ENCODE results near the gene DENND6B. TPM values are rescaled to one million over a fixed set of nuclear protein-coding genes. Genes with fewer than 3 reads are reported as not detected.
A peak's percentile ranks its signal among the peaks of the same experiment; 100 is the strongest.

Gene DENND6B
- total and polyA plus RNA-seq, 2 of the 13 experiments (the other 11 are each of a cell fraction or from before 2014, with no cell fraction given), result 0.95 to 3.8 TPM

DNA sequence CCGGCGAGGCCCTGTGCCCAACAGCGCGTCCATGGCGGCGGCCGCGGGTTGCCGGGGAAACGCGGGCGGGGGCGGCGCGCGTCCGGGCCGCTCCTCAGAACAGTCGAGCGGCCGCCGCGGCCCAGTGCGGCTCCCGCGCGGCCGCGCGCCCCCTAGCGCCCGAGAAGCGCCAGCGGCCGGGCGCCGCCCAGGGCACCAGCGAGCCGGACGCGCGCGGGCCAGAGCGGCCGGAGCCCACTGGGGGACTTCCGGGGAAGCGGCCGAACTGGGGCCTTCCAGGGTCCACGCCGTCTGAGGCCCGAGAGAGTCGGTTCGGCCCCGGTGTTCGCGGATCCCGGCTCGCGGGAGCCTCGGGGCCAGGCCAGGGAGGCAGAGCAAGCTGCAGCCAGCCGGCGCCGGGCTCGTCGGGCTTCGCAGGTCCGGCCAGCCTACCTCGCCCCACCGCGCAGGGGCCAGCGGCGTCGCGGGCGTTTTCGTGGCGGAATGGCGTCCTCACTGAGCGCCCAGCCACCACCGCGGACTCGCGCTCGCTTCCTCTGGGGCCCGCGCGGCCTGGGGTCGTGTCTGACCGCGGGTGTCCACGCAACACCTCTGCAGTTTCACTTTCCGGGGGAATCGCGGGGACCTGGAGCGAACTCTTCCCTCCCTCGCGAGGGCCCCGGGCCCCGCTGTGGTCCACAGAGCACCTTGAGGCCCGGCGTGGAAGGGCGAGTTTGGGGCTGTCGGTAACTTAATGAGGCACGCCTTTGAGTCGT lies at the start of gene DENND6B (continued):
- TF ChIP-seq, protein P1, sequence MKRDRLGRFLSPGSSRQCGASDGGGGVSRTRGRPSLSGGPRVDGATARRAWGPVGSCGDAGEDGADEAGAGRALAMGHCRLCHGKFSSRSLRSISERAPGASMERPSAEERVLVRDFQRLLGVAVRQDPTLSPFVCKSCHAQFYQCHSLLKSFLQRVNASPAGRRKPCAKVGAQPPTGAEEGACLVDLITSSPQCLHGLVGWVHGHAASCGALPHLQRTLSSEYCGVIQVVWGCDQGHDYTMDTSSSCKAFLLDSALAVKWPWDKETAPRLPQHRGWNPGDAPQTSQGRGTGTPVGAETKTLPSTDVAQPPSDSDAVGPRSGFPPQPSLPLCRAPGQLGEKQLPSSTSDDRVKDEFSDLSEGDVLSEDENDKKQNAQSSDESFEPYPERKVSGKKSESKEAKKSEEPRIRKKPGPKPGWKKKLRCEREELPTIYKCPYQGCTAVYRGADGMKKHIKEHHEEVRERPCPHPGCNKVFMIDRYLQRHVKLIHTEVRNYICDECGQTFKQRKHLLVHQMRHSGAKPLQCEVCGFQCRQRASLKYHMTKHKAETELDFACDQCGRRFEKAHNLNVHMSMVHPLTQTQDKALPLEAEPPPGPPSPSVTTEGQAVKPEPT (CRISPR knock-in tag; IDR thresholded peaks at IDR 0.05; ENCODE audit: low read depth), result peak; percentile 73; the same call in 1 of the 2 replicates
- peak; percentile 57; the same call in 1 of the 2 replicates for TF ChIP-seq ARNTL (CRISPR knock-in tag; IDR thresholded peaks at IDR 0.05)
- TF ChIP-seq CHCHD3 (CRISPR knock-in tag; IDR thresholded peaks at IDR 0.05), result no peak
- peak; percentile 75 to 77 for TF ChIP-seq POLR2A (IDR thresholded peaks at IDR 0.05; ENCODE audit: insufficient read depth in 1 of 2, low read depth in 2 of 2, low read length in 2 of 2)
- peak; percentile 15; the same call in 1 of the 2 replicates for TF ChIP-seq ZNF564 (CRISPR knock-in tag; IDR thresholded peaks at IDR 0.05)
- no peak; the same call in 1 of the 2 replicates for TF ChIP-seq MYNN (CRISPR knock-in tag; IDR thresholded peaks at IDR 0.05; ENCODE audit: low read depth)
- TF ChIP-seq ZBTB37 (CRISPR knock-in tag; IDR thresholded peaks at IDR 0.05), result no peak
- TF ChIP-seq TIGD3 (CRISPR knock-in tag; IDR thresholded peaks at IDR 0.05; ENCODE audit: borderline replicate concordance), result no peak
- TF ChIP-seq, protein P2, sequence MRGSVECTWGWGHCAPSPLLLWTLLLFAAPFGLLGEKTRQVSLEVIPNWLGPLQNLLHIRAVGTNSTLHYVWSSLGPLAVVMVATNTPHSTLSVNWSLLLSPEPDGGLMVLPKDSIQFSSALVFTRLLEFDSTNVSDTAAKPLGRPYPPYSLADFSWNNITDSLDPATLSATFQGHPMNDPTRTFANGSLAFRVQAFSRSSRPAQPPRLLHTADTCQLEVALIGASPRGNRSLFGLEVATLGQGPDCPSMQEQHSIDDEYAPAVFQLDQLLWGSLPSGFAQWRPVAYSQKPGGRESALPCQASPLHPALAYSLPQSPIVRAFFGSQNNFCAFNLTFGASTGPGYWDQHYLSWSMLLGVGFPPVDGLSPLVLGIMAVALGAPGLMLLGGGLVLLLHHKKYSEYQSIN (CRISPR knock-in tag; IDR thresholded peaks at IDR 0.05; ENCODE audit: borderline replicate concordance), result no peak
- peak; percentile 41; the same call in 1 of the 2 replicates for TF ChIP-seq PATZ1 (CRISPR knock-in tag; IDR thresholded peaks at IDR 0.05)
- no peak for TF ChIP-seq SOX6 (IDR thresholded peaks at IDR 0.05)
- peak; percentile 13; the same call in 1 of the 2 replicates for TF ChIP-seq SOX6 (CRISPR knock-in tag; IDR thresholded peaks at IDR 0.05)
- TF ChIP-seq DR1 (CRISPR knock-in tag; IDR thresholded peaks at IDR 0.05), result 0 out of 2 replicates have a peak, but pooled peaks have one; percentile 33
- TF ChIP-seq ZBTB43 (CRISPR knock-in tag; conservative IDR thresholded peaks at IDR 0.05), result peak; percentile 83
- peak; percentile 50; the same call in 1 of the 2 replicates for TF ChIP-seq KLF6 (CRISPR knock-in tag; IDR thresholded peaks at IDR 0.05)
- TF ChIP-seq UBTF (CRISPR knock-in tag; IDR thresholded peaks at IDR 0.05), result peak; percentile 75
- no peak for TF ChIP-seq NFKBIZ (CRISPR knock-in tag; IDR thresholded peaks at IDR 0.05)

Measured in HepG2 (cell line).